ENCODE data around the gene TBC1D4. TPM values are rescaled to one million over a fixed set of nuclear protein-coding genes. Genes with fewer than 3 reads are reported as not detected.
"Not testable (repeated sequence)": the region's sequence is repeated elsewhere in the genome, so short reads cannot be mapped to it uniquely, and the experiment has no call there.

The TBC1D4 gene
- total RNA-seq, 1 donor from 2014 or later: 5.3 TPM

DNA sequence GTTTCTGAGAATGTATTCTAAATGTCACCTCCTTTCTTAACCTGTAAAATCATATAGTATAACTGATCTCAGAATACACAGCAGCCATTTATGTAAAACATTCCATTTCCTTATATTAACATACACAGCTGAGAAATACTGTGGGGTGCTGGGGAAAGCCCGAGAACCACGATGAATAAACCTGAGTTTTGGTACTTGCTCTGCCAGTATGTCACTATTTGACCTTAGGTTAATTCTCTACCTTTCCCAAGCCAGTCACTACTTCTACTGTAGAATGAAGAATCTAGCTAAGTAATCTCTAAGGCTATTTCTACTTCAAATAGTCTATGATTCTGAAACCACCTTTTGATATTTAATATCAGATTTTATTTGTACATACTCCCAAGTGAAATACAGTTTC lies 173.7 kb downstream of the TBC1D4 start:
- no peak for DNase-seq (ENCODE audit: extremely low spot score, unreplicated experiment)
- H3K27ac Mint-ChIP-seq (ENCODE audit: unreplicated experiment): no peak overlapping the region
- H3K9me3 Mint-ChIP-seq (ENCODE audit: unreplicated experiment): no peaks in the 10 kb centered on the region
- H3K4me1 Mint-ChIP-seq (ENCODE audit: unreplicated experiment): no peaks in the 10 kb centered on the region
- no peak overlapping the region for H3K4me3 Mint-ChIP-seq (ENCODE audit: unreplicated experiment)
- no peaks in the 10 kb centered on the region for H3K27me3 Mint-ChIP-seq (ENCODE audit: unreplicated experiment)
- H3K36me3 Mint-ChIP-seq (ENCODE audit: unreplicated experiment): peaks cover 2% of the 10 kb centered on the region
- TF ChIP-seq, protein P1, sequence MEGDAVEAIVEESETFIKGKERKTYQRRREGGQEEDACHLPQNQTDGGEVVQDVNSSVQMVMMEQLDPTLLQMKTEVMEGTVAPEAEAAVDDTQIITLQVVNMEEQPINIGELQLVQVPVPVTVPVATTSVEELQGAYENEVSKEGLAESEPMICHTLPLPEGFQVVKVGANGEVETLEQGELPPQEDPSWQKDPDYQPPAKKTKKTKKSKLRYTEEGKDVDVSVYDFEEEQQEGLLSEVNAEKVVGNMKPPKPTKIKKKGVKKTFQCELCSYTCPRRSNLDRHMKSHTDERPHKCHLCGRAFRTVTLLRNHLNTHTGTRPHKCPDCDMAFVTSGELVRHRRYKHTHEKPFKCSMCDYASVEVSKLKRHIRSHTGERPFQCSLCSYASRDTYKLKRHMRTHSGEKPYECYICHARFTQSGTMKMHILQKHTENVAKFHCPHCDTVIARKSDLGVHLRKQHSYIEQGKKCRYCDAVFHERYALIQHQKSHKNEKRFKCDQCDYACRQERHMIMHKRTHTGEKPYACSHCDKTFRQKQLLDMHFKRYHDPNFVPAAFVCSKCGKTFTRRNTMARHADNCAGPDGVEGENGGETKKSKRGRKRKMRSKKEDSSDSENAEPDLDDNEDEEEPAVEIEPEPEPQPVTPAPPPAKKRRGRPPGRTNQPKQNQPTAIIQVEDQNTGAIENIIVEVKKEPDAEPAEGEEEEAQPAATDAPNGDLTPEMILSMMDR (IDR thresholded peaks at IDR 0.05): no peak

DNA sequence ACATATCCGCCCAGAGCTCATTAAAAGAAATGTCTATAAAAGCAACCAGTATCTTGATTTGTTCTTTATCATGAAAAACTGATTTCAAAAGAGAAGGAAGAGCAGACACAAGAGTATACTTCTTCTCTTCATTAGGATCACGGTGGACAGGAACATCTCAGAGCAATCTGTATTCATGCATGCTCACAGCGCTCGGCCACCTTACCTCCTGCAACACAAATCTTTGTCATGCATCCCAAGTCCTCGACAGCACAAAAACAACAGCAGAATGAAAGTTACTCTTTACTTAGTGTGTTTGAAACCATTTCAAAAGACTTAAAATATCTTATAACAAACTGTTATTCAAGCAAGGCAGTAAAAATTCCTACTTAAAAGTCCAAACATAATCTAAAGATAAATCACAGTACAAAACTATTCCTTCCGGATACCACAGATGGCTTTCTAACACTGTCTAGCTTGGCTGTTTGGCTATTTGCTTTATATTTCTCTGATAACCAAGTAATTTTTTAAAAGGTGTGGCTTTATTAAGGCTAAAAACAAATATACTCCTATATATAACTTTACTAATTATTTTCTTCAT lies 174.5 kb downstream of the TBC1D4 start:
- Mint-ChIP-seq H3K9me3 (ENCODE audit: unreplicated experiment) (no peaks in the 10 kb centered on the region), H3K4me3 (ENCODE audit: unreplicated experiment) (no peak overlapping the region), H3K27ac (ENCODE audit: unreplicated experiment) (no peak overlapping the region), H3K4me1 (ENCODE audit: unreplicated experiment) (no peaks in the 10 kb centered on the region), H3K36me3 (ENCODE audit: unreplicated experiment) (peaks cover 2% of the 10 kb centered on the region), H3K27me3 (ENCODE audit: unreplicated experiment) (no peaks in the 10 kb centered on the region)
- TF ChIP-seq, protein P1 (IDR thresholded peaks at IDR 0.05): no peak
- no peak for DNase-seq (ENCODE audit: extremely low spot score, unreplicated experiment)

DNA sequence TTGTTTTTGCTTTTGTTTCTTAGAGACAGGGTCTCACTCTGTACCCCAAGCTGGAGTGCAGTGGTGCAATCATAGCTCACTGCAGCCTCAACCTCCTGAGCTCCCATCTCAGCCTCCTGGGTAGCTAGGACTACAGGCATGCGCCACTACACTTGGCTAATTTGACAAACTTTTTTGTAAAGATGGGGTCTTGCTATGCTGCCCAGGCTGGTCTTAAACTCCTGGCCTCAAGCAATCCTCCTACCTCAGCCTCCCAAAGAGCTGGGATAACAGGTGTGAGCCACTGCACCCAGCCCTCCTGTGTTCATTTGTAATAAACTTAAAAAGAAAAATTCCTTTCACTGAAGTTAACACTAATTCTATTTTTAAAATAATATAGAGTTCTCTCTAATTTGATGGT lies 175.0 kb downstream of the TBC1D4 start:
- DNase-seq (ENCODE audit: extremely low spot score, unreplicated experiment); H3K4me1 Mint-ChIP-seq (ENCODE audit: unreplicated experiment); H3K9me3 Mint-ChIP-seq (ENCODE audit: unreplicated experiment); H3K4me3 Mint-ChIP-seq (ENCODE audit: unreplicated experiment); H3K27ac Mint-ChIP-seq (ENCODE audit: unreplicated experiment); H3K27me3 Mint-ChIP-seq (ENCODE audit: unreplicated experiment); H3K36me3 Mint-ChIP-seq (ENCODE audit: unreplicated experiment): not testable (repeated sequence)

DNA sequence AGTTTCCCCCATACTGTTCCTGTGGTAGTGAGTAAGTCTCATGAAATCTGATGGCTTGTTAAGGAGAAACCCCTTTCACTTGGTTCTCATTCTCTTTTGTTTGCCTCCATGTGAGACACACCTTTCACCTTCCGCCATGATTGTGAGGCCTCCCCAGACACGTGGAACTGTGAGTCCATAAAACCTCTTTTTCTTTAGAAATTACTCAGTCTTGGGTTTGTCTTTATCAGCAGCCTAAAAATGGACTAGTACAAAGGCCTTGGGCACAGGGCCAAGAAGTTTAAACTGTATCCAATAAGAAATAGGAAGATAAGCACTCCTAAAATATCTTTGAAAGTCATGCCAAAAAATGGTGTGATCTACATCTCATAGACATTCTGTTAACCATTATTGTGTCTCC lies 176.9 kb downstream of the TBC1D4 start:
- H3K36me3 Mint-ChIP-seq (ENCODE audit: unreplicated experiment): no peaks in the 10 kb centered on the region
- H3K27me3 Mint-ChIP-seq (ENCODE audit: unreplicated experiment): no peaks in the 10 kb centered on the region
- no peak overlapping the region for H3K27ac Mint-ChIP-seq (ENCODE audit: unreplicated experiment)
- TF ChIP-seq, protein P1 (IDR thresholded peaks at IDR 0.05): no peak
- peaks cover 2% of the 10 kb centered on the region for H3K4me1 Mint-ChIP-seq (ENCODE audit: unreplicated experiment)
- H3K4me3 Mint-ChIP-seq (ENCODE audit: unreplicated experiment): no peak overlapping the region
- no peak for DNase-seq (ENCODE audit: extremely low spot score, unreplicated experiment)
- H3K9me3 Mint-ChIP-seq (ENCODE audit: unreplicated experiment): no peaks in the 10 kb centered on the region

DNA sequence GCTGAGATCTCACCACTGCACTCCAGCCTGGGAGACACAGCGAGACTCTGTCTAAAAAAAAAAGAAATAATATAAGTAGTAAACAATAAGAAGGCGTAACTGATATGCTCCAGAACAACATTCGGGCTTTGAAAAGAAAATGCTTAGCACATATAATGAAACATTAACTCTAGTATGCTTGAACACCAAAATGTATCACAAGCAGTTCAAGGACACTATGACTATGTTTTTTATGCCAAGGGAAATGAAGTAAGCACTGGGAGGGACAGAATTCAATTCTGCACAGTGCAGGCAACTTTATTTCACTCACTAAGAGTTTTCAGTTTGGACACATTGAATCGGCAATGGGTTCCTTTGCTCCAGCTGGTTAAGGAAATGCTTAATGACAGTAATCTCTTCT lies 178.7 kb downstream of the TBC1D4 start:
- H3K27ac Mint-ChIP-seq (ENCODE audit: unreplicated experiment): no peak overlapping the region

More for the DNA sequence above, 178.7 kb downstream of the TBC1D4 start:
- TF ChIP-seq, protein P1 (IDR thresholded peaks at IDR 0.05): no peak
- Mint-ChIP-seq H3K4me1 (ENCODE audit: unreplicated experiment) (peaks cover 2% of the 10 kb centered on the region), H3K4me3 (ENCODE audit: unreplicated experiment) (no peak overlapping the region), H3K9me3 (ENCODE audit: unreplicated experiment) (no peaks in the 10 kb centered on the region), H3K36me3 (ENCODE audit: unreplicated experiment) (peaks cover 2% of the 10 kb centered on the region), H3K27me3 (ENCODE audit: unreplicated experiment) (no peaks in the 10 kb centered on the region)
- DNase-seq (ENCODE audit: extremely low spot score, unreplicated experiment): no peak

Measured in osteocyte (in vitro differentiated cells).